Activated CD4-positive, alpha-beta T cell treated with anti-CD3 and anti-CD28 coated beads, Interleukin-2, Interleukin-6, amounts not matched to agents 100 ng/mL and 50 ng/mL, durations not matched to agents 16 hours and 8 hours (primary cell): ENCODE measurements around the gene COL28A1.
"Not testable (repeated sequence)": the region's sequence is repeated elsewhere in the genome, so short reads cannot be mapped to it uniquely, and the experiment has no call there.

ENCODE experiments used
- DNase-seq: peaks from one replicate; pipeline ENCODE4 v3.0.0-alpha.2; 2020

Gene COL28A1

GRCh38 chr7:7516156-7516555 is 19.5 kb downstream of the COL28A1 start:
- DNase-seq = no peak

GRCh38 chr7:7512861-7513597 is 22.6 kb downstream of the COL28A1 start:
- no peak for DNase-seq

- no peak for DNase-seq
Measured at GRCh38 chr7:7510794-7511193, 24.9 kb downstream of the COL28A1 start.

DNA sequence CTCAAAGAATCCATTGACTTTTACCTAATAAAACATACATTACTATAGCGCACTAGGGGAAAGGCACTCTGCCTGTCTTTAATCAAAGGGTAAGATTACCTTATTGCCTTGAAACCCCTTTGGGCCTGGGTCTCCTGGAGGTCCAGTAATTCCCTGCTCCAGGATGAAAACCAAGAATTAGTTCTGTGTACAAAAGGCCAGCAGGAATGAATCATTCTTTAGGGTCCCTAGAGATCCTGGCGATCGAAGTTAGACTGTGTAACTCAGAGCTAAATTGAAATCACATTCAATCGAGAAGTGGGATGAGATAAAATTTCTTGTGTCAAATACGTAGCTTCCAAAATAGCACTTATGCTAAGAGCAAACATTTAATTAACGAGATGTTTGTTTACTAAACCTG is 29.8 kb downstream of the COL28A1 start:
- no peak for DNase-seq

GRCh38 chr7:7504910-7505704 is 30.6 kb downstream of the COL28A1 start:
- no peak for DNase-seq

- no peak for DNase-seq
Measured at GRCh38 chr7:7499892-7500291, 35.8 kb downstream of the COL28A1 start.

GRCh38 chr7:7498856-7499255 is 36.8 kb downstream of the COL28A1 start:
- DNase-seq = no peak

- DNase-seq = no peak
Measured at GRCh38 chr7:7496311-7496710, 39.4 kb downstream of the COL28A1 start.

- DNase-seq = no peak
Measured at GRCh38 chr7:7495171-7495570, 40.5 kb downstream of the COL28A1 start.

GRCh38 chr7:7491044-7491443 is 44.6 kb downstream of the COL28A1 start:
- no peak for DNase-seq

GRCh38 chr7:7490003-7490402 is 45.7 kb downstream of the COL28A1 start:
- no peak for DNase-seq

GRCh38 chr7:7489546-7489945 is 46.1 kb downstream of the COL28A1 start:
- DNase-seq = no peak

GRCh38 chr7:7486362-7486761 is 49.3 kb downstream of the COL28A1 start:
- no peak for DNase-seq

DNA sequence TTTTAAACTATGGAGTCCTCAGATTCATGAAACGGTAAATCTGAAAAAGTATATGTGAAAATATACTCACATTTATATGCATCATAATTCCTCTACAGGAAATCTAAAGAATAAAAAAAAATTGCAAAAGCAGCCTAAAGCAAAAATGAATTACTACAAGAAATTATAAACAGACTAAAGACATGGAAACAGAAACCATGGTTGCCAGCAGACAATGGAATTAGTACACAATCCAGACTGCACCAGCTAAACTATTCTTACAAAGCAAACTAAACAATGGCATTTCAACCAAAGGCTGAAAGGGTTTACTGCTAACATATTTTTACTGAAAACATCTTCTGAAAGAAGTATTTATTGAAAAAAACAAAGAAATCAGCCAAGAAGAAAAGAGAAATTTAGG is 51.6 kb downstream of the COL28A1 start:
- DNase-seq = no peak

DNA sequence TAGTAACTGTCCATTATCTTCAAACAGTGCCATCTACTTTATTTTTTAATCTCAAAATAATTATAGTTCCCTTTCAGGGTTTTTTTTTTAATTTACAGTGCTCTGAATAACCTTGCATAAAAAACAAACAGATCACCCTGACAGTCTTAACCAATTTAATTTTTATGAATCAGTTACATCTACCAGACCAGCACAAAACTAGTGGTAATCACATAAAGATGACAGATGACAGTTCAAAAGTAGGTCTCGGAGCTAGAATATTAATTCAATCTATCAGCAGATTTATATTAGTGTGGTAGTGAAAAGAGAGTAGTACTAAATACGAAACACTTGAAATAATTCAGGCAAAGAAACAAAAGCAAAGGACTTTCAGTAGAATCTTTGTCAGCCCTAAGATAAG is 53.9 kb downstream of the COL28A1 start:
- no peak for DNase-seq

DNA sequence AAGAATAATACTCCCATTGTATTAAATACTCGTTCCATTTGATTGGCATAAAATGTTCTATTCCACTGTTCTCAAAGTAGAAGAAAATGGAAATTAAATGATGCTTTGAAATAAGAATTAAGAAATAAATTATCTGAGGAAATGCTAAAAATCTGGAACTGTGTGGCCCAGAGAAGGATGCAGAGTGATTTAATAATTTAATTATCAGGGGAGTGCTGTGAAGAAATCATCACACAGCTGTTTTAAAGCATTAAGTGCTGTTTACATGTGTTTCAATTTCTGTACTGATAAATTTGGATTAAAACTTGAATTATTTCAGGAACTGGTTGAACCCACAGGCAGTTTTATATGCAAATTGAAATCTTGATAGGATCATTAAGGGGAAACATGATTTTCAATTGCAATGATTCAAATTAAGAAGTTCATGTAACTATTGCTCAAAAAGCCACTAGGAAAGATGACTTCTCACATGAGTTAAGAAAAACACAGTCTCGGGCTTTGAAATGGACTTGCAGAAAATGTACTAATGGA is 56.3 kb downstream of the COL28A1 start:
- DNase-seq = no peak

GRCh38 chr7:7478569-7478968 is 57.1 kb downstream of the COL28A1 start:
- DNase-seq = no peak

- not testable (repeated sequence) for DNase-seq
Measured at GRCh38 chr7:7477641-7478040, 58.0 kb downstream of the COL28A1 start.

GRCh38 chr7:7476381-7476780 is 59.3 kb downstream of the COL28A1 start:
- no peak for DNase-seq

- DNase-seq = no peak
Measured at GRCh38 chr7:7475601-7476000, 60.1 kb downstream of the COL28A1 start.

GRCh38 chr7:7474436-7474835 is 61.2 kb downstream of the COL28A1 start:
- no peak for DNase-seq

GRCh38 chr7:7464991-7465765 is 70.5 kb downstream of the COL28A1 start:
- not testable (repeated sequence) for DNase-seq

GRCh38 chr7:7454000-7454399 is 81.7 kb downstream of the COL28A1 start:
- no peak for DNase-seq
